ENCODE results near the gene LMAN1.

- TF ChIP-seq EZH2phosphoT487 (IDR thresholded peaks at IDR 0.05; ENCODE audit: insufficient read depth, low read depth), result no peak
- no peak for TF ChIP-seq EZH2 (IDR thresholded peaks at IDR 0.05; ENCODE audit: insufficient read depth, poor library complexity, severe bottlenecking)
Measured at GRCh38 chr18:59383851-59384250, 24.8 kb upstream of the LMAN1 start.
